ENCODE results near the gene TAS2R40.
"Not testable (repeated sequence)": the region's sequence is repeated elsewhere in the genome, so short reads cannot be mapped to it uniquely, and the experiment has no call there.

The TAS2R40 gene

DNA sequence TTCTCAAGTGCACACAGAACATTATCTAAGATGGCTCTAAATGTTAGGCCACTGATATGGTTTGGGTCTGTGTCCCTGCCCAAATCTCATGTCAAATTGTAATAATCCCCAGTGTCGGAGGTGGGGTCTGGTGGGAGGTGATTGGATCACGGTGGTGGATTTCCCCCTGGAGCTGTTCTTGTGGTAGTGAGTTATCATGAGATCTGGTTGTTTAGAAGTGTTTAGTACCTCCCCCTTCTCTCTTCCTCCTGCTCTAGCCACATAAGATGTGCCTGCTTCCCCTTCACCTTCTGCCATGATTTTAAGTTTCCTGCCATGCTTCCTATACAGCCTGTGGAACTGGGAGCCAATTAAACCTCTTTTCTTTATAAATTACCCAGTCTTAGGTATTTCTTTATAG is 30.2 kb downstream of the TAS2R40 start:
- DNase-seq: peak in 1 of 2 donors; percentile 15

DNA sequence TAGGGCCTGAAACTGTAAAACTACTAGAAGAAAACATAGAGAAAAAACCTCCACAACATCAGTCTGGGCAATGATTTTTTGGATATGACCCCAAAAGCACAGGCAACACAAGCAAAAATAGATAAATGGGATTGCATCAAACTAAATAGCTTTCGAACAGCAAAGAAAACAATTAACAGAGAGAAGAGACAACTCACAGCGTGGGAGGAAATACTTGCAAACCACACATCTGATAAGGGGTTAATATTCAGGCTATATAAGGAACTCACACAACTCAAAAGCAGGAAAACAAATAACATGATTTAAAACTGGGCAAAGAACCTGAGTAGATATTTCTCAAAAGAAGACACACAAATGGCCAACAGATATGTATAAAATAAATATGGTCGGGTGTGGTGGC is 33.7 kb downstream of the TAS2R40 start:
- no peak for DNase-seq

DNA sequence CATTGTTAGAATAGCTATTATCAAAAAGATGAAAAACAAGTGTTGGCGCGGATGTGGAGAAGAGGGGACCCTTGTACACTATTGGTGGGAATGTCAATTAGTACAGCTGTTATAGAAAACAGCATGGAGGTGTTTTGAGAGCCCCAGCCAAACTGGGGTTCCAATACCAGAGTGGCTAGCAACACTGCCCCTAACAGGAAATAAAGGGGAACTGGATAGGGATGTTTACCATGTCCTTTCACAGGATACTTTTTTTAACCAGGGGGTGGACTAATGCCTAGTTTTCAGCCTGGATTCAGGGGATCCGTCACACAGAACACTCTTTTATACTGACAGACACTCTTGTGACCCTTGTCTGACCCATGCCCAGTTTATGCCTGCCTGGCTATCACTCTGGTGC is 34.5 kb downstream of the TAS2R40 start:
- no peak for DNase-seq

DNA sequence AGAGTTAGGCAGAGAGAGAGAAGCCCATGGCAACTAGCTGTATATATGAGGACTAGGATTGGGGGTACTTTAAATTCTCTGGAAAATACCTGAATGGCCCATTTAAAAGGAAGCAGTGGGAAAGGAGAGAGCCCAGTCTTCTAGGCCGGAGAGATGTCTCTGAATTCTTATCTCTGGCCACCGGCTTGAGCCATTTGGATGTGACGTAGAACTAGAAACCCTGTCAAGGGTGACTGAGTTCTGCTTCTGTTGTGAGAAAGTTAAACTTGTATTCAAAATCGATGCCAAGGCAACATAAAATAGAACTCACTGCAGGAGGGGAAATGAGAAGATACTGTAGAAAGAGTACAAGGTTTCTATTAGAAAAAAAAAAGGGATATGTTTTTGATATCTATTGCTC is 35.1 kb downstream of the TAS2R40 start:
- DNase-seq: no peak

DNA sequence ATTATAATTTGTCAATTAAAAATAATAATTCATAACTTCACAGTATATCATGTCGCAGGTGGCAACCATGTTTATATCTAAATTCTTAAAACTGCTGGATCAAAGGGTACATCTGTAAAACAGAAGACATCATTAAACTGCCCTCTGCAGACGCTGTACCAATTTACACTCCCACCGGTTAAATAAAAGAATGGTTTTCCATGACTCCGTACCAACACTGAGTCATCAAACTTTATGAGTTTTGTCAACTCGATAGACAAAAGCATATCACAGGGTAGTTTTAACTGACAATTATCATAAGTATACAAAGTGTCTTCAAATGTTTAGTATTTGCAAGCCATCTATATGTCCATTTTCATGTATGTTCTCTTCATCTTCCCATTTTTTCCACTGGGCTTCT is 35.7 kb downstream of the TAS2R40 start:
- no peak for DNase-seq

DNA sequence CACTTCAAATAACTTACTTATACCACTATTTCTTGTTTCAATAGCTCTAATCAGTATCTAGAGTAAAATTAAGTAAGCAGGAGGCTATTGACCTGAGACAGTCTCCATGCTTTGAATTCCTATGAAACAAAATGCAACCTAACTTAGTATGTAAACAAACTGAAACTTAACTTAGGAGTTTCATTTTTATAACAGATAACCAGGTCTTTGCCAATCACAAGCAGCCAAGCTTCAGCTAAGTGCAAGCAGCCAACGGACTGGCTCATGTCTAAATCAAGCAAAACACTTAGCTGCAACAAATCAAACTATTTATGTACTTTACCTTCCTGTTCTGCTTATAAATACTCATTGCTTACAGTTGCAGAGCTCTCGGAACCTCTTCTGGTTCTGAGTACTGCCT is 37.0 kb downstream of the TAS2R40 start:
- no peak for DNase-seq

DNA sequence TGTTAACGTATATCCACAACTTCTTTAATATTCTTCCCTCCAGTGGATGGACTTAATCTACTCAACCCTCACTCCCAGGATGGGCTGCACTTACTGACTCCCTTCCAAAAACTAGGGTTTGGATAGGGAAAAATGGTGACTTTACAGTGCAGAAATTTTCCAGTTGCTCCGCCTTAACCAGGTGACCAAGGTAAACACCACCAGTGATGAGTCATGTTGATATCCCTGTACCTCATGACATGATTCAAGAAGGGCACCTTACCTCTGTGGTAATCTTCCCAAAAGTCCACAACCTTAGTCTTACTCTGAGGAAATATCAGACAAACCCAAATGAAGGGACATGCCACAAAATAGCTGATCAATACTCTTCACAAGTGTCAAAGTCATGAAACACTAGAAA is 37.9 kb downstream of the TAS2R40 start:
- no peak for DNase-seq

DNA sequence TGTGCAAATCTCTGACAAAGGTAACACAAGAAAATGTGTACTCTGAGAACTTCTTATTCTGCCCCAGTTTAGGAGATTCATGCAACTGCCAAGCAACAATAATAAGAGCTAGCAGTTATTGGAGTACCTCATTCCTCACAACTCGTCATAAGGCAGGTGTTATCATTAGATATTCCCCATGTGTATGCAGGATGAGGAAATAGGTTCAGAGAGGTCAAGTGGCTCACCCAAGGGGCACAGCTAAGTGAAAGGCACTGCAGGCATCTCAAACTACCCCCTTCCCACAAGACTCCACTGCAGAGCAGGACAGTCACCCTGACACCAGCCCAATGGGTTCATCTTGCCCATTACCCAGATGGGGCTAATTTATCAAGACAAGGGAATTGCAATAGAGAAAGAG is 40.1 kb downstream of the TAS2R40 start:
- DNase-seq: no peak

DNA sequence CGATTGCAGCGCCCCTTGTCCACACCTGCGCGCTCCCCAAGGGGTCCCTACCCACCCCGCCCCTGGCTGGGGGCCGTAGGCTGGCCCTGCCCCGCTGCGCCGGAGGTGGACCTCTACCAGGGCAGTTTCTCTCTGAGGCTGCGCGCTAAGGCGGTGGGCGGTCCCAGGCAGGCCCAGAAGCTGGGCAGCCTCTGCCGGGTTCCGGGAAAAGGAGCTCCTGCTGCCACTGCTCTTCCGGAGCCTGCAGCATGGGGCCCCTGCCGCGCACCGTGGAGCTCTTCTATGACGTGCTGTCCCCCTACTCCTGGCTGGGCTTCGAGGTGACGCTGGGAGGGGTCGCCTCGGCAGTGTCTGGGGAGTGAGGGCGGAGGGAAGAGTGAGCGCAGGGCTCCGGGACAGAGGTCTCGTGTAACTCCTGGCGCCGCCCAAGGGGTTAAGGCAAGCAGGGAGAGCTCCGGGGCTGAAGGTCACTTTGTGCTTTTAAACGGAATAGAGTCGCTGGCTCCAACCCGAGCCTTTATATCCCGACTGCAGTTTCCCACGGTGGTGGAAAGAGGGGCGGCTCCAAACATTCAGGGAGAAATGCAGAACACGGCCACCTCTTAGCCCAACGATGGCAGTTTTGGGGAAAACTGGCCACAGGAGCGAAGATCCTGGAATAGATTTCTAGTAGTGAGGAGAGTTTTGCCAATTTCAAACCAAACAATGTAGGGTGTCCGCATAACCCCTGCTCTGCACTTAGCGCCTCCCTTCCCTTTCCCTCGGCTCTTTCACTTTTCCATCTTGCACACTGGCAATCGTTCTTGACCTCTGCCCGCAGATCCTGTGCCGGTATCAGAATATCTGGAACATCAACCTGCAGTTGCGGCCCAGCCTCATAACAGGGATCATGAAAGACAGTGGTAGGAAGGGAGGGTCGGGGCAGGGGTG is 41.7 kb downstream of the TAS2R40 start, which contains the start of gene GSTK1:
Gene GSTK1, plus strand, starts transcription at position 176 of the 930 bp plus-strand sequence. Its CDS starts 73 bp downstream, at position 249.
- DNase-seq: peak; percentile 66 to 85

DNA sequence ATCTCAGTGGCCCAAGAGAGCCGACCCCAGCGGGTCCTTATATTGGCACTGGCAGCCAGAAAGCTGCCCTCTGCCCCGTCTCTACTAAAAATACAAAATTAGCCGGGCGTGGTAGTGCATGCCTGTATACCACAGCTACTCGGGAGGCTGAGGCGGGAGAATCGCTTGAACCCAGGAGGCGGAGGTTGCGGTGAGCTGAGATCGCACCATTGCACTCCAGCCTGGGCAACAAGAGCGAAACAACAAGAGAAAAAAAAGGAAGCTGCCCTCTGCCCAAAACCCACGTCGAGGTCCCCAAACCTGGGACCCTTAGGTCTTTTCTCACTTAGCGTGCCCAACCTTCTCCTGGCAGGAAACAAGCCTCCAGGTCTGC is 42.3 kb downstream of the TAS2R40 start:
- not testable (repeated sequence) for DNase-seq

DNA sequence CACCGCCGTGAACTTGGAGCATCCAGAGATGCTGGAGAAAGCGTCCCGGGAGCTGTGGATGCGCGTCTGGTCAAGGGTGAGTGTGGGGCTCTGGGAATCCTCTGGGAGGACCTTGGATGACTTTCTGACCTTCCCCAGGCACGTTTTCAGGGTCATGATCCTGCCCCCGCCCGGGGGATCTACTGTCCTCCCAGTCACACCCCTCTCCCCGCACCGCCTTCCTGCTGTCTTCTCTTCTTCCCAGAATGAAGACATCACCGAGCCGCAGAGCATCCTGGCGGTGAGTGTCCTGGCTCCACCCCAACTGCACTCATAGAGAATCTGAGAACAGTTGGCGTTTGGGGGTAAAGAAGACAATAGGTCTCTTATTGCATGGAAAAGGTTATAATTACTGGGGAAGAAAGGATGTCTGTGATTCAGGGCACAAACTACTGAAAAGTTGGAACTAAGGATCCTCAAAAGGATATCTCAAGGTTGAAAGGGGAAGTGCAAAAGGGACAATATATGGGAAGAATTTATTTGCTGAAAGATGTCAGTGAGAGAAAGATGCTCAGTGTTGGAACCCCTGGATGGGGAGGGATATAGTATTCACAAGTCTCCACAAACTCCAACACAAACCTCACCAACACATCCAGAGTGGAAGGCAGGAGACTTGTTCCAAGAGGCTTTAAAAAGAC is 43.3 kb downstream of the TAS2R40 start:
- DNase-seq: no peak

DNA sequence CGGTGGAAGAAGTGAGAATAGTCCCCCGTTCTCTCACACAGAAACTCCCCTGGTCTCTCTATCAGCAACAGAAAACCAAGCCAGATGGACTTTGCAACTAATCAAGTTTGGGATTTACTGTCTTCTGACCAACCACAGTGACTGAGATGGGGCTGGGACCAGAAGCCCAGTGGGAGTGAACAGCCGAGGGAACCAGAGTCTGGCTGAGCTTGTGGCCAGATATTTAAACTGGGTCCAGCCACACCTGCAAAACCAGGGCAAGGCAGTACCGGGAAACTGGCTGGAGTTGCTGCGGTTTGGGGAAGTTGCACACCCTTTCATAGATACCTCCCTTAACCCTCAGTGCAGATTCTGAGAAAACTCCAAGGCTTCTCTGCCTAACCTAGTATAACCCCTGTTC is 47.4 kb downstream of the TAS2R40 start:
- no peak for DNase-seq

DNA sequence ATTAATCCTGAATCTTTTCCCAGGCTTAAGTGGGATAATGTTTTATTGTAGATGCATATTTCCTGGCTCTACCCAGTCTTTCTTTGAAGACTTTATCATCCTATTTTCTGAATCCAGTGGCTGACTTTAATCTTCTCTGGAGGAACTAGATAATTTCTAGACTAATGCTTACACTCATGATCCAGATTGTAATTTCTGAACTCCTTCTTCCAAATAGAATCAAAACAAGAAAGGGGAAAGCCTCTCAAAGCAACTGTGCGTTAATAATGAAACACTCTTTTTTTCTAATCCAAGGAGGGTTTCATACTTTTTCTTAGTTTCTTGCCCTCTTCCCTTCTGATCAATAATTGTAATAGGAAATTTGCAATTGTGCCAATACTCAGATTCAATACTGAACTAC is 49.4 kb downstream of the TAS2R40 start:
- no peak for DNase-seq
